Panc1 (cell line): ENCODE measurements around the gene PCNX2.

ENCODE experiments used
- POLR2AphosphoS5 ChIP-seq: IDR thresholded peaks from 2 replicates; pipeline ENCODE4 v1.6.1; 2012; ENCODE audit warnings: mild to moderate bottlenecking, low read depth, low read length, moderate library complexity
- TF ChIP-seq, protein P1 (sequence below): fragments of 450-650 bp; IDR thresholded peaks from 2 replicates; pipeline ENCODE4 v1.5.1; 2017; ENCODE audit warnings: mild to moderate bottlenecking

DNA sequence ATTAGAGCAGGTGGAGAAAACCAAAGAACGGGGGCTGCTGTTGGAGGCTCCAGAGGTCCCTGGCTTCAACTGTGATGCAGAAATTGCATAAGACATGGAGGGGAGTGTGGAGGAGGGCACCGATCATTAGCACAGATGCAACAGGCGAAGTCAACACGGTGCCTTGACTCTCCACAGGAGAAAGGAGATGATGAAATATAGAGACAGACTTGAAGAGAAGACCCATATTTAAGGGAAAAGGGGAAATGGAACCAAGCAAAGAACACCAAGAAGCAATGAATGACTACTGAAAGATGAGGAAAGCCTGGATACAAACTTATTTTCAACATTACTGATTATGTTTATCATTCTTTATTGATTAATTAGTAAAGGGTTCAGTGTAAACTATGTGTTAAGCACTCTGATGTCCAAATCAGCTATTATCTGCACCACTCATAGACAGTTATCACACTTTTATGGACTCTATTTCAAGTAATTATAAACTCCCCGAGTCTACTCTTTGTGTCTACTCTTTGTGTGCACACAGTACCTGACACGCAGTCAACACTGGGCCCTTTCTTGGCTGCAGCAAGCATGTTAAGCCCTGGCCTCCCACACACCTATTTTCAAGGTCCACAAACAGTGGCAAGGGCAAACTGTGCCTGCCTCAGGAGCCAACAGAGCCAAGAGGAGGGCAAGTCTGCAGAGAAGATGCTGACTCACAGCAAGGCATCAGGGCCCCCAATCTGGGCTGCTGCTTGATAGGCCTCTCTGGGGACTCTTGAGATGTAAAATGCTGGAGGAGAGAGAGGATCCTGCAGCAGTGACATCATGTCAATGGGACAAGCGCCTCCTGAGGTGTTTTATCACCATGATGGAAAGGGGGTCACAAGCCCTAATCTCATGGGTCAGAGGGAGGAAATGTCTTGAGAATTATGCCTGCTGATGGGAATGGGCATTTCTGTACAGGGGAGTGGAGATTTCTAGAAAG is 17.6 kb downstream of the PCNX2 start:
- TF ChIP-seq, protein P1, sequence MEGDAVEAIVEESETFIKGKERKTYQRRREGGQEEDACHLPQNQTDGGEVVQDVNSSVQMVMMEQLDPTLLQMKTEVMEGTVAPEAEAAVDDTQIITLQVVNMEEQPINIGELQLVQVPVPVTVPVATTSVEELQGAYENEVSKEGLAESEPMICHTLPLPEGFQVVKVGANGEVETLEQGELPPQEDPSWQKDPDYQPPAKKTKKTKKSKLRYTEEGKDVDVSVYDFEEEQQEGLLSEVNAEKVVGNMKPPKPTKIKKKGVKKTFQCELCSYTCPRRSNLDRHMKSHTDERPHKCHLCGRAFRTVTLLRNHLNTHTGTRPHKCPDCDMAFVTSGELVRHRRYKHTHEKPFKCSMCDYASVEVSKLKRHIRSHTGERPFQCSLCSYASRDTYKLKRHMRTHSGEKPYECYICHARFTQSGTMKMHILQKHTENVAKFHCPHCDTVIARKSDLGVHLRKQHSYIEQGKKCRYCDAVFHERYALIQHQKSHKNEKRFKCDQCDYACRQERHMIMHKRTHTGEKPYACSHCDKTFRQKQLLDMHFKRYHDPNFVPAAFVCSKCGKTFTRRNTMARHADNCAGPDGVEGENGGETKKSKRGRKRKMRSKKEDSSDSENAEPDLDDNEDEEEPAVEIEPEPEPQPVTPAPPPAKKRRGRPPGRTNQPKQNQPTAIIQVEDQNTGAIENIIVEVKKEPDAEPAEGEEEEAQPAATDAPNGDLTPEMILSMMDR: no peak
- TF ChIP-seq POLR2AphosphoS5: no peak
